ENCODE measurements around the gene MICAL2. TPM values are rescaled to one million over a fixed set of nuclear protein-coding genes. Genes with fewer than 3 reads are reported as not detected.

The MICAL2 gene
- total RNA-seq, 1 donor from 2014 or later: 372 TPM

DNA sequence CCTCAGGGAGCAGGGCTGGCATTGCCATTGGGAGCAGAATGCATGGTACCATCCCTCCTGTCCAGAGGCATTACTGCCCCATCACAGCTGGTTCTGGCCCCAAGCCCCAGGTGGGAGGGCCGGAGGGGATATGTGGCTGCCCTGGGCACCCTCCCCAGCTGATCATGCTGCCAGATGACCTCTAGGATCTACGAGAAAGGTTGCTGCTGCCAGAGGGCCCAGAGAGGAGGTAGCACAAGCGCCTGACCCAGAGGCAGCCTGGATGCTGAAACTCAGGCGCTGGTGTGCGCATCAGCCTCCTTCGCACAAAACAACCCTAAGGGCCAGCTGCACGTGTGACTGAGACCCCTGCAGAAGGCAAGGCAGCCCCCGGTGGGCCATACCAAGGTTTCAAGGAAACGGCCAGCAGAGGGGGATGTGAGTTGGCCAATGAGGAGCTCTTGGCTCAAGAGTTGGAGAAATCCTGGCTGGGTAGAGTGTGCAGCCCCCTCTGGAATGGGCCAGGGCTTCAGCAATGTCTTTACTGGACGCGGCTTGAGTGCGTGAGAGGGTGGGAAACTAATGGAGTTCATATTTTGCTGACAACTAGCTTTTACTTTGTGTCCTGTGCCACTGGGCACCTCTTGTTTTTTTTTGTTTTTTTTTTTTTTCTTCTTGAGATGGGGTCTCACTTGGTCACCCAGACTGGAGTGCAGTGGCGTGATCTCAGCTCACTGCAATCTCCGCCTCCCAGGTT is 178.7 kb downstream of the MICAL2 start:
- no peaks in the 10 kb centered on the region for H3K9me3 Mint-ChIP-seq (ENCODE audit: low read depth)
- TF ChIP-seq, protein P1, sequence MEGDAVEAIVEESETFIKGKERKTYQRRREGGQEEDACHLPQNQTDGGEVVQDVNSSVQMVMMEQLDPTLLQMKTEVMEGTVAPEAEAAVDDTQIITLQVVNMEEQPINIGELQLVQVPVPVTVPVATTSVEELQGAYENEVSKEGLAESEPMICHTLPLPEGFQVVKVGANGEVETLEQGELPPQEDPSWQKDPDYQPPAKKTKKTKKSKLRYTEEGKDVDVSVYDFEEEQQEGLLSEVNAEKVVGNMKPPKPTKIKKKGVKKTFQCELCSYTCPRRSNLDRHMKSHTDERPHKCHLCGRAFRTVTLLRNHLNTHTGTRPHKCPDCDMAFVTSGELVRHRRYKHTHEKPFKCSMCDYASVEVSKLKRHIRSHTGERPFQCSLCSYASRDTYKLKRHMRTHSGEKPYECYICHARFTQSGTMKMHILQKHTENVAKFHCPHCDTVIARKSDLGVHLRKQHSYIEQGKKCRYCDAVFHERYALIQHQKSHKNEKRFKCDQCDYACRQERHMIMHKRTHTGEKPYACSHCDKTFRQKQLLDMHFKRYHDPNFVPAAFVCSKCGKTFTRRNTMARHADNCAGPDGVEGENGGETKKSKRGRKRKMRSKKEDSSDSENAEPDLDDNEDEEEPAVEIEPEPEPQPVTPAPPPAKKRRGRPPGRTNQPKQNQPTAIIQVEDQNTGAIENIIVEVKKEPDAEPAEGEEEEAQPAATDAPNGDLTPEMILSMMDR (IDR thresholded peaks at IDR 0.05): peak; percentile 56
- peak overlapping the region; percentile 100 for H3K27ac Mint-ChIP-seq (ENCODE audit: unreplicated experiment)
- H3K4me1 Mint-ChIP-seq (ENCODE audit: low read depth): peaks cover 52% of the 10 kb centered on the region
- H3K36me3 Mint-ChIP-seq (ENCODE audit: low read depth): peaks cover 6% of the 10 kb centered on the region
- no peak overlapping the region for H3K4me3 Mint-ChIP-seq (ENCODE audit: unreplicated experiment)
- no peaks in the 10 kb centered on the region for H3K27me3 Mint-ChIP-seq (ENCODE audit: low read depth)
- no peak for DNase-seq (ENCODE audit: low spot score)

DNA sequence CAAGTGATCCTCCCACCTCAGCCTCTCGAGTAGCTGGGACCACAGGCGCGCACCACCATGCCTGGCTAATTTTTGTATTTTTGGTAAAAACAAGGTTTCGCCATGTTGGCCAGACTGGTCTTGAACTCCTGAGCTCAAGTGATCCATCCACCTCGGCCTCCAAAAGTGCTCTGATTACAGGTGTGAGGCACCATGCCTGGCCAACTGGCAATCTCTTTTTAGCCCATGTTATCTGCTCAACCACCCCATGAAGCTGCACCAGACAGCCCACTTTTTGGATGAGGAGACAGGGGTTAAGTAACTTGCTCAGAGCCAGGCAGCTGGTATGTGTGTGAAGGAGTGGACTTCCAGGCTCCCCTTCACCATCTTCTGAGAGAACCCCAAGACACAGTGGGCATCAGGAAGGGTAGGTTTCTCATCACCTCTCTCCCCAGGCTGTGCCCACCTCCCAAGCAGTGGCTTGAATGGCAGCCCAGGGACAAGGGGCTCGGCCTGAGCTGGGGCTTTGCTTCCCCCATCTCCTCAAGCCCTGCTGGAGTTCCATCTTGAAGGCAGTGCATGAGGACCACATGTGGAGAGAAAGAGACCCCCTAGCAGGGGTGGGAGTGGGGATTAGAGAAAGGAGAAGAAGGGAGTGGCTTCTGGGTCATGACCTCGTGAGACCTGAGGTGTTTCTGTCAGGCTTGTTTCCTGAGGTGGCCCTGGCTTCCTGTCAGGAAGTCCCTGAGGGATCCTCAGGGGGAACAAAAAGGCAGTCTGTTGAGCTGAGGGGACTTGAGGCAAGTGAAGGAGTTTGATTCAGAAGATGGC is 179.5 kb downstream of the MICAL2 start:
- Mint-ChIP-seq H3K27me3 (ENCODE audit: low read depth) (no peaks in the 10 kb centered on the region), H3K36me3 (ENCODE audit: low read depth) (peaks cover 6% of the 10 kb centered on the region), H3K27ac (ENCODE audit: unreplicated experiment) (no peak overlapping the region), H3K4me3 (ENCODE audit: unreplicated experiment) (no peak overlapping the region), H3K9me3 (ENCODE audit: low read depth) (no peaks in the 10 kb centered on the region), H3K4me1 (ENCODE audit: low read depth) (peaks cover 44% of the 10 kb centered on the region)
- DNase-seq (ENCODE audit: low spot score): no peak
- TF ChIP-seq, protein P1 (IDR thresholded peaks at IDR 0.05): no peak

DNA sequence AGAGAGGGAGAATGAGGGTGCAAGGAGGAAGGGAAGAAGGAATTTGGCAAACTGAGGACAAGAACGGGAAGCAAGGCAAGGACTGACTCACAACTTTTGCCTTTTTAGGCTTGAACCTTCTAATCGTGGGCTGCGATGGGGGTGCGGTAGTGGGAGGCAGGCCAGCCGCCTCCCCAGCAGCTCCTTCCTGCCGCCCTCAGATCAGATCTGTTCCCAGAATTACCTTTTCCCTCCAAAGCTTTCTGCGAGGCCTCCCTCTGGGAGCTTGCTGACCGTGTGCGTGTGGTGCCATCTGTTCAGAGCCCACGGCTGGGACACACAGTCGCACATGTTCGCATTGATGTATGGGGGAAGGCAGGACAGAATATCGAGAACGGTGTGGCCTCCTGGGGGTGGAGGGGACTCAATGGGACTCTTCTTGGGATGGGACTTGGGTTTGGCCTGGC is 180.1 kb downstream of the MICAL2 start:
- peaks cover 38% of the 10 kb centered on the region for H3K4me1 Mint-ChIP-seq (ENCODE audit: low read depth)
- H3K4me3 Mint-ChIP-seq (ENCODE audit: unreplicated experiment): no peak overlapping the region
- no peak for DNase-seq (ENCODE audit: low spot score)
- peaks cover 6% of the 10 kb centered on the region for H3K36me3 Mint-ChIP-seq (ENCODE audit: low read depth)
- H3K27ac Mint-ChIP-seq (ENCODE audit: unreplicated experiment): no peak overlapping the region
- no peaks in the 10 kb centered on the region for H3K9me3 Mint-ChIP-seq (ENCODE audit: low read depth)
- TF ChIP-seq, protein P1 (IDR thresholded peaks at IDR 0.05): no peak
- H3K27me3 Mint-ChIP-seq (ENCODE audit: low read depth): no peaks in the 10 kb centered on the region

DNA sequence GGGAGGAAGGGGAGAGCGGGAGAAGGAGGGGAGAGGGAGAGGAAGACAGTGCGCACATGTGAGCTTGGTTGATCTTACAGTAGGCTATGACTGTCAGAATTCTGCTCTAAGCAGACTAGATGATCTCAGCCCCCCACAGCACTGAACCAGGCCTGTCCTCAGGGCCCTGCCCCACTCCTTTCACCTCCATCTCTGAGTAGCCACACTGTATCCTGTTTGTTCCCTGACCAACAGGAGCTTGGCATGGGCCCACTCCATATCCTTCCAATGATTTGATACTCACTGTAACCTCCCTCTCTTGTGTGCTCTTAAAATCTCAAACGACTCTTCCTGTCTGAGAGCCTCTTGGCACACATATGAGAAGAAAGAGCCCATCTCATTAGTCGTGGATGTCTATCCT is 180.9 kb downstream of the MICAL2 start:
- H3K36me3 Mint-ChIP-seq (ENCODE audit: low read depth): peaks cover 6% of the 10 kb centered on the region
- no peak for DNase-seq (ENCODE audit: low spot score)
- no peaks in the 10 kb centered on the region for H3K27me3 Mint-ChIP-seq (ENCODE audit: low read depth)
- TF ChIP-seq, protein P1 (IDR thresholded peaks at IDR 0.05): no peak
- no peak overlapping the region for H3K27ac Mint-ChIP-seq (ENCODE audit: unreplicated experiment)
- no peak overlapping the region for H3K4me3 Mint-ChIP-seq (ENCODE audit: unreplicated experiment)
- H3K4me1 Mint-ChIP-seq (ENCODE audit: low read depth): peaks cover 30% of the 10 kb centered on the region
- no peaks in the 10 kb centered on the region for H3K9me3 Mint-ChIP-seq (ENCODE audit: low read depth)

DNA sequence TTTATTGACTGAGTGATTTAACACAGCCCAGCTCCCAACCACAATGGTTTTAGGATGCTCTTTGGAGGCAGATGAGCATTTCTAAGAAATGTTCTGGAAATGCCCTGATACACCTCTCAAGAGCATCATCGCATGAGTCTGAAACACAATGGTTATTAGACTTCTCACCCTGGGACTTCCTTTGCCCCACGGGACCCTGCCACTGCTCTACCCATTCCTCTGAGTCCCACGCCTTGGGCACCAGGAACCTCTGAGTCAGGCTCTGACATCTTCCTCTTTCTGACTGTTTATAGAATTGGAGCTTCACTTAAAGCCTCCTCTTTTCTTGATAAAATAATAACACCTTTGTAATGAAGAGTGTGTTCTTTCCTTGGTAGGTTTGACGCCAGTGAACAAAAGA is 181.4 kb downstream of the MICAL2 start:
- Mint-ChIP-seq H3K9me3 (ENCODE audit: low read depth) (no peaks in the 10 kb centered on the region), H3K27me3 (ENCODE audit: low read depth) (no peaks in the 10 kb centered on the region), H3K36me3 (ENCODE audit: low read depth) (peaks cover 7% of the 10 kb centered on the region), H3K4me1 (ENCODE audit: low read depth) (peaks cover 25% of the 10 kb centered on the region), H3K27ac (ENCODE audit: unreplicated experiment) (no peak overlapping the region), H3K4me3 (ENCODE audit: unreplicated experiment) (no peak overlapping the region)
- TF ChIP-seq, protein P1 (IDR thresholded peaks at IDR 0.05): no peak
- DNase-seq (ENCODE audit: low spot score): no peak
